Nephron progenitor cell (in vitro differentiated cells): ENCODE measurements around the gene CPD.
"Not testable (repeated sequence)": the region's sequence is repeated elsewhere in the genome, so short reads cannot be mapped to it uniquely, and the experiment has no call there.

ENCODE experiments used
- DNase-seq: peaks from one replicate; pipeline ENCODE4 v3.0.0; 2021
- H3K27ac Mint-ChIP-seq: 2 replicates; pipeline ENCODE4 v1.8.0; 2021; ENCODE audit warnings: mild to moderate bottlenecking, moderate library complexity, mixed read lengths
- H3K27me3 Mint-ChIP-seq: 2 replicates; pipeline ENCODE4 v1.8.0; 2021; ENCODE audit warnings: mild to moderate bottlenecking, low read depth, mixed read lengths; ENCODE audit not compliant: poor library complexity
- H3K36me3 Mint-ChIP-seq: 2 replicates; pipeline ENCODE4 v1.8.0; 2021; ENCODE audit warnings: low read depth, mixed read lengths
- H3K4me1 Mint-ChIP-seq: 2 replicates; pipeline ENCODE4 v1.8.0; 2021; ENCODE audit warnings: mixed read lengths
- H3K4me3 Mint-ChIP-seq: 2 replicates; pipeline ENCODE4 v1.8.0; 2021; ENCODE audit warnings: mild to moderate bottlenecking, moderate library complexity, mixed read lengths
- H3K9me3 Mint-ChIP-seq: 2 replicates; pipeline ENCODE4 v1.8.0; 2021; ENCODE audit warnings: mild to moderate bottlenecking, moderate library complexity, mixed read lengths
- CTCF ChIP-seq: fragments of 200-600 bp; sonication (generic); IDR thresholded peaks from 2 replicates; pipeline ENCODE4 v1.5.0; 2021; ENCODE audit warnings: antibody characterized with exemption

CPD gene

DNA sequence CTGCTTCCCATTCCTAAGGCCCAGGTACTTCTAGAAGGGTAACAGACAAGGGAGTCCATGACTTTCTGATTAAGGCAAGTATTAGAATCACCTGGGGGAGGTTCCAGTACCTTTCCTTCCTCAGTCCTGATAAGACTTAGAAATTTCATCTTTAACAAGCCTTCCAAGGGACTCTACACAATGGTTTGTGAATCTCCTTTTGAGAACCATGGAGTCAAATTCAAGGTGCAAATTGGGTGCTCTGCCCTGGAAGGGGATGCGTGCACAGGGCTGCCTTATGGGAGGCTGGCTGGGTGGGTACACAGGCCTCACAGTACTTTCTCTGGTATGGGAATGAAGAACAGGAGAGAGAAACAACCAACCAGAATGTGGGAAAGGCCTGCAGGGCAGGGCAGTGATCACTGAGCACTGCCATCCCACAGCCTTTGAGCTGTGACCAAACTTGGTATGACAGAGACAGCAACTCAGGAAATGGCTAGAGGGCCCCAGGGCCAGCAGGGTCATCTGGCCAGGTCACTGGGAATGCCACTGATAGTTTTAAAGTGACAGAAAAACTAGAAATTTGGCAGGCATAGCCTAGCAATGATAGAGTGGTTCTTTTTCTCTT is 41.2 kb upstream of the CPD start:
- no peaks in the 10 kb centered on the region for H3K36me3 Mint-ChIP-seq

GRCh38 chr17:30339086-30339485 is 39.6 kb upstream of the CPD start:
- DNase-seq: no peak
- Mint-ChIP-seq H3K9me3 (no peaks in the 10 kb centered on the region), H3K4me1 (peaks cover 53% of the 10 kb centered on the region), H3K27ac (no peak overlapping the region), H3K27me3 (no peaks in the 10 kb centered on the region), H3K4me3 (no peak overlapping the region), H3K36me3 (no peaks in the 10 kb centered on the region)
- no peak for TF ChIP-seq CTCF

More for the DNA sequence above, 41.2 kb upstream of the CPD start:
- no peak for TF ChIP-seq CTCF
- DNase-seq: no peak
- Mint-ChIP-seq H3K27ac (no peak overlapping the region), H3K9me3 (no peaks in the 10 kb centered on the region), H3K27me3 (no peaks in the 10 kb centered on the region), H3K4me1 (peaks cover 45% of the 10 kb centered on the region), H3K4me3 (no peak overlapping the region)

DNA sequence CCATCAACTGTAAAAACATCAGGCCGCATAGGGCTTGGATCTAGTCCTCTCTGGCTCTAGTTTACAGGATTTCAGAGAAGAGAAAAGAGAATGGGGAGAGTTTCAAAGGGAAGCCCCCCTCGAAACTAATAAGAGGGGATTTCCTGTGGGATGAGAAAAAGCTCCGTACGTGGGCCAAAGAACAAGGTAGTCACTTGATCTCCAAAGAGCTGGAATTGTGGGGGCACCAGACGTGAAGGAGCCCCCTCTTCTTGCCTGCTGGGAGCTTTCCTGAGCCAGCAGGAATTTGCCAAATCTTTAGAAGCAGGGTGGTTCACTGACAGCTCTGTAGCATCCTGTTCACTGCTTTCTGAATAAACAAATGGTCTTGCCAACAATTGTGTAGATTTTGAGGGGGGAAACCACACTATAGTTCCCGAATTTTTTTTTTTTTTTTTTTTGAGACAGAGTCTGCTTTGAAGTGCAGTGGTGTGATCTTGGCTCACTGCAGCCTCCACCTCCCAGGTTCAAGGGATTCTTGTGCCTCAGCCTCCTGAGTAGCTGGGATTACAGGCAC is 37.8 kb upstream of the CPD start:
- H3K4me3 Mint-ChIP-seq: peak overlapping the region; percentile 18

DNA sequence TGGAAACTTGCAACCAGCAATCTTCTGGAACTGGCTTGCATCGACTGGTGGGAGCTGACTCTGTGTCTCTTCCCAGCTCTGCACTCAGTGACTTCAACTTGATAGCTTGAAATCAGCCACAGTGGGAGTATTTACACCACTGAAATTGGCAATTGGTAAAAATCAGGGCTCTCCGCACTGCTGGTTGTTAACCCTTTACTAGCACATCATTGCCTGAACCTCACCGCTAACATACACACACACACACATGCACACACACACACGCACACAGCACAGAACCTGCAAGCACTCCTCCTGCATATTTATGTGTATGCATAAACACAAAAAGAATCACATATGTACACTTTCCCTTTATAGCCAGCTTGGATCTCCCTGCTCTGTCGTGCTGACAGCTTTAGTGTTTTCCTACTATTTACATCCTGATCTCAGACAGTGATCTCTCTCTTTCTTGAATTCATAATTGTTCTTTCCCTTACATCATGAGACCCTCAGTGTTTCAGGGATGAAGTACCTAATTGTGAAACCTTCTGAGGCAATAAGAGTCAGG is 37.0 kb upstream of the CPD start:
- no peak for TF ChIP-seq CTCF
- H3K4me3 Mint-ChIP-seq: no peak overlapping the region
- H3K27ac Mint-ChIP-seq: no peak overlapping the region
- H3K9me3 Mint-ChIP-seq: no peaks in the 10 kb centered on the region
- DNase-seq: no peak
- peaks cover 3% of the 10 kb centered on the region for H3K27me3 Mint-ChIP-seq
- H3K36me3 Mint-ChIP-seq: no peaks in the 10 kb centered on the region
- peaks cover 61% of the 10 kb centered on the region for H3K4me1 Mint-ChIP-seq

More for the DNA sequence above, 37.8 kb upstream of the CPD start:
- Mint-ChIP-seq H3K27me3 (peaks cover 3% of the 10 kb centered on the region), H3K36me3 (no peaks in the 10 kb centered on the region), H3K4me1 (peaks cover 64% of the 10 kb centered on the region), H3K9me3 (no peaks in the 10 kb centered on the region), H3K27ac (peak overlapping the region; percentile 49)
- no peak for TF ChIP-seq CTCF
- no peak for DNase-seq

GRCh38 chr17:30343244-30343643 is 35.5 kb upstream of the CPD start:
- not testable (repeated sequence) for H3K9me3 Mint-ChIP-seq, H3K4me3 Mint-ChIP-seq, DNase-seq, H3K36me3 Mint-ChIP-seq, H3K27me3 Mint-ChIP-seq
- peaks cover 57% of the 10 kb centered on the region for H3K4me1 Mint-ChIP-seq
- H3K27ac Mint-ChIP-seq: peak overlapping the region; percentile 59

DNA sequence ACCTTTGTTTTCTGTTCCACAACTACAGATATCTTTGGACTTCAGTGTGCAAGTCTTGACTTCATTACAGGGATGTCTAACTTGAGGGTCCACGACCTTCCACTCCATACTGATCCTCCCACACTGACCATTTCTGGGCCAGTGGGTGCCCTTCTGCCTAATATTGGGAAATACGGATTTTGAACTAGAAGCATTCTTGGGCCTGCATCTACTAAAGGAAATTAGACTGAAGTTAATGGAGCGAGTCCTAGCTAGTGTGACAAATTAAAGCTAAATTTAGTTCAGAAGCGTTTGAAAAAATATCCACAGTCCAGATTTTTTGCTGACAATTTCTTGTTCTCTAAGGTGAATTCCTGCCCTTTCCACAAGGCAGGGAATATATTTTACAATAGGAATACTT is 34.9 kb upstream of the CPD start:
- Mint-ChIP-seq H3K27me3 (peaks cover 6% of the 10 kb centered on the region), H3K27ac (peak overlapping the region; percentile 96), H3K36me3 (no peaks in the 10 kb centered on the region), H3K9me3 (no peaks in the 10 kb centered on the region), H3K4me3 (no peak overlapping the region), H3K4me1 (peaks cover 51% of the 10 kb centered on the region)
- TF ChIP-seq CTCF: no peak
- no peak for DNase-seq
